Peyer's patch (tissue), 4 donors: Measurements from ENCODE around the gene DGKE.

Experiments used
- POLR2A ChIP-seq, 2 donors: fragments of 450-650 bp; IDR thresholded peaks; one replicate each; pipeline ENCODE4 v1.5.1; 2017; ENCODE audit warnings: antibody characterized with exemption in 2 of 2, mild to moderate bottlenecking in 2 of 2, moderate library complexity in 2 of 2
- TF ChIP-seq, protein P1 (sequence below), 6 experiments: fragments of 450-650 bp in 4 of 6; fragments of 200-600 bp in 2 of 6; sonication (generic) in 1 of 6; IDR thresholded peaks; one replicate each; pipeline ENCODE4 v1.5.1; 2017 to 2019; ENCODE audit warnings: antibody characterized with exemption in 6 of 6, mild to moderate bottlenecking in 3 of 6, moderate library complexity in 1 of 6

DNA sequence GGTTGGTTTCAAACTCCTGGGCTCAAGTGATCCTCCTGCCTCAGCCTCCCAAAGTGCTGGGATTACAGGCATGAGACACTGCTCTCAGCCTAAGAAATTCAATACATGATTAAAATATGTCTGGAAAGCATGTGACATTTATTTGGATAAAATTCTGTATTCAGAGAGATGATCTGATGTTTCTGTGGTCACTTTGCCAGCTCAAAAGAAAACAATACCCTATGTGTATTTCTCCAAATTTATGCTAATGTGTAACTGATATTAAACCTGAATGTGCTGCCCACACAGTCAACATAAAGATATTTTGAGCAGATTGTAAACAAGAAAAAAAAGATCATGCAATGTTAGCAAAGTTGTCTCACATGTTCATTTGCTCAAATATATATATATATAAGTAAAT lies 16.9 kb upstream of the DGKE start:
- TF ChIP-seq, protein P1, sequence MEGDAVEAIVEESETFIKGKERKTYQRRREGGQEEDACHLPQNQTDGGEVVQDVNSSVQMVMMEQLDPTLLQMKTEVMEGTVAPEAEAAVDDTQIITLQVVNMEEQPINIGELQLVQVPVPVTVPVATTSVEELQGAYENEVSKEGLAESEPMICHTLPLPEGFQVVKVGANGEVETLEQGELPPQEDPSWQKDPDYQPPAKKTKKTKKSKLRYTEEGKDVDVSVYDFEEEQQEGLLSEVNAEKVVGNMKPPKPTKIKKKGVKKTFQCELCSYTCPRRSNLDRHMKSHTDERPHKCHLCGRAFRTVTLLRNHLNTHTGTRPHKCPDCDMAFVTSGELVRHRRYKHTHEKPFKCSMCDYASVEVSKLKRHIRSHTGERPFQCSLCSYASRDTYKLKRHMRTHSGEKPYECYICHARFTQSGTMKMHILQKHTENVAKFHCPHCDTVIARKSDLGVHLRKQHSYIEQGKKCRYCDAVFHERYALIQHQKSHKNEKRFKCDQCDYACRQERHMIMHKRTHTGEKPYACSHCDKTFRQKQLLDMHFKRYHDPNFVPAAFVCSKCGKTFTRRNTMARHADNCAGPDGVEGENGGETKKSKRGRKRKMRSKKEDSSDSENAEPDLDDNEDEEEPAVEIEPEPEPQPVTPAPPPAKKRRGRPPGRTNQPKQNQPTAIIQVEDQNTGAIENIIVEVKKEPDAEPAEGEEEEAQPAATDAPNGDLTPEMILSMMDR (IDR thresholded peaks at IDR 0.05) = no peak
- TF ChIP-seq POLR2A (IDR thresholded peaks at IDR 0.05) = no peak
